ACHN (cell line): ENCODE measurements around the gene PAK5.

ENCODE experiments used
- DNase-seq: peaks from one replicate; pipeline ENCODE4 v3.0.0-alpha.2; 2015
- in situ Hi-C: cut with HindIII; loops from 2 replicates; pipeline ENCODE4 v1.10.0; 2017; ENCODE audit warnings: low sequenced_read_pairs, low pct_ligation_motif_present, low pct_unique_long_range_greater_than_20kb

The PAK5 gene

DNA sequence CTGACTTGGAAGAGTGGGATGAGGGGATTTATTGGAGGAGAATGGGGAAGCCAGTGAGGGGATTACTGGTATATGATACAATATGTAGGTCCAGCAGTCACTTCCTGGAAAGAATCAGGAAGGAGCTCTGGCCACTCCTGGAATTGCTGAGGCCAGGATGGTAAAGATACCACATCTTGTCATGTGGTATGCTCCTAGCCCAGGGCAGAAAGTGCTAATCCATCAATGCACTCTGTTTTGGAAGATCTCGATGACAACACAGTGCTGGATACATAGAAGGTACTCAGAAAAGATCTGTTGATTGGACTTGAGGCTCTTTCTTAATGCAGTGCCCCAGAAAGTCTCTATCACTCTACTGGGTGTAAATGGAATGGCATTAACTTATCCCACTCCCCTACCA lies 271.9 kb downstream of the PAK5 start:
- no peak for DNase-seq
- in situ Hi-C loops, result no loop called here

DNA sequence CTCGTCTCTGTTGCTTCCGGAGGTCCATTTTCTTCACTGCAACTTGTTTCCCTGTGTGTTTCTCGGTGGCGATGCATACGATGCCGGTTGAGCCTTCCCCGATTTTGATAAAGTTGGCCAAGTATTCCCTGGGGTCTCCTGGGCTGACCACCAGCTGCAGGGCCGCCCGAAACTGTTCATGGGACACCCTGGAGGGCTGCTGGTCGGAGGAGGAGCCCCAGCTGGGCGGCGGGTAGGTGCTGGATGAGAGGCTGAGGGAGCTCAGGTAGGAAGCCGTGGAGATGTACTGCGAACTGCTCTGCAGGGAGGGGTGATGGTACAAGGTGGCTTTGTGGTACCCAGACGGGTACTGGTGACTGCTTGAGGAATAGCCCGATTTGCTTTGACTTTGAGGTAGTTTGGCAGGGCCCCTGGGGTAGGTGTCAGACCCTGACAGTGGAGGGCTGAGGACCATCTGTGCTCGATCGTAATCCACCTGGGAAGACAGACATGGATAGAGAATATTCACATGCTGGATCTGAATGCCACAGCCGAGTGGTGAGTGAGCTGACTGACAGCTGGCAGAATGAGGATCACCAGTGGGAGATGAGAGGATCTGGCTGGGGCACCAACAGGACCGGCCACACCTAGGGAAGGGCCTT lies 272.8 kb downstream of the PAK5 start:
- in situ Hi-C loops, result no loop called here
- DNase-seq, result no peak

DNA sequence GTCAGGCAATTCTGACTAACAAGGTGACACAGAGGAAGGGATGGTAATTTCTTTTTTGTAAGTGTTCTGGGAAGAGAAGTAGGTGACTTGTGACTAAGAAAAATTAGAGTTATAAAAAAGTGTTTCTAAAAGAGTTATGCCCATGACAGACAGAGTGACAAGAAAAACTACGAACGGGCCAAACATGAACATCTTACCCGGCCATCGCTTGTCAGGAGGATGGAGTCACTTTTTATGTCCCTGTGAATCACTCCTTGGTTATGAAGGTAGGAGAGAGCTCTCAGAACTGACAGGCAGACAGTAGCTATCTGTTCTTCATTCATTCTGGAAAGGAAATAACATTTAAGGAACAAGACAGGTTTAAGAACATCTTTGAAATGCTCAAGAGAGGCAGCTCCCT lies 281.5 kb downstream of the PAK5 start:
- DNase-seq, result no peak
- in situ Hi-C loops, result no loop called here

DNA sequence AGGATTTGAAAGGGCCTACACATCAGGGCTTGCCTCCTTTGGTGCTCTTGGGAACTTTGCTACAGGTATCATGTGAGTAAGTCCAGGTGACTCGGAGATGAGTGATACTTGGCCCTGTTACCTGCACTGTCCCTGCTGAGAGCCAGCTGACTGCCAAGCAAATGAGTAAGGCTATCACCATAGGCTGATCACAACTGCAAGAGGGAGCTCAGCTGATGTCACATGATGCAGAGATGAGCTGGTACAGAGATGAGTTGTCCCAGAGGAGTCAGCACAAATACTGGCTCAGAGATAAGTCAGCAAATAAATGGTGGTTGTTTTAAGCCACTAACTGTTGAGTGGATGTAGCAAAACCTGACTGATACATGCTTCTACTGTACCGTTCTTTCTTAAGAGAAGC lies 283.1 kb downstream of the PAK5 start:
- in situ Hi-C loops, result no loop called here
- DNase-seq, result no peak

DNA sequence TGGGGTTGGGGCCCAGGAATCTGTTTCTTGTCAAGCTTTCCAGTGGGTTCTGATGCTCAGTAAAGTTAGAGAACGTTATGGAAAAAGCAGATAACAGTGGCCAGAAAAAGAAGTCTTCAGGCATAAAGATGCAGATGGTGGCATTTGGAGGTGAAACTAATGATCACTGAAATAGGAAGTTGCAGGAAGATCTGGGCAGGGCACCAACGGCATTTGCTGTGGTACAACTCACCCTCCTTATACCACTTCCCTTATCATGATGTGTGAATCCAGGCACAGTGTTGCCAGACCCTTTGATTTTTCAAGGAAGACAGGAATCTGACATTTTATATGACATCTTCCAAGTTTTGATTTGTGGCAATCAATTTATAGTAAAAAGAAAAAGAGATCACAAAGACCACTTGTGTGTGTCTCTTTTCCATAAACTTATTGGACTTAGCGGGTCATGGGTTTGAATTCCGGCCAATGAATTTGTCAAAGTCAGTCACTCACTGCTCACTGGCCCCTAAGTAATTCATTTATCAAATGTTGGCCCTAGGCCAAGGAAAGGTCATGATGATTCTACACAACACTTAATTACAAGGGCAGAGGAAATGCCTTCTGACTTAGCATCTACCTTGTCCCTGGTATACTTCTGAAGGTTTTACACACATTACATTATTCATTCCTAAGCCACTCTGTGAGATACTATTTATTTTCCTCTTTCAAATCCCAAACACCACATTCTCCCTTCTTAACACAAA lies 286.9 kb downstream of the PAK5 start:
- DNase-seq, result no peak
- in situ Hi-C loops, result no loop called here

GRCh38 chr20:9550871-9551270 lies 288.0 kb downstream of the PAK5 start:
- no peak for DNase-seq
- in situ Hi-C loops, result no loop called here

DNA sequence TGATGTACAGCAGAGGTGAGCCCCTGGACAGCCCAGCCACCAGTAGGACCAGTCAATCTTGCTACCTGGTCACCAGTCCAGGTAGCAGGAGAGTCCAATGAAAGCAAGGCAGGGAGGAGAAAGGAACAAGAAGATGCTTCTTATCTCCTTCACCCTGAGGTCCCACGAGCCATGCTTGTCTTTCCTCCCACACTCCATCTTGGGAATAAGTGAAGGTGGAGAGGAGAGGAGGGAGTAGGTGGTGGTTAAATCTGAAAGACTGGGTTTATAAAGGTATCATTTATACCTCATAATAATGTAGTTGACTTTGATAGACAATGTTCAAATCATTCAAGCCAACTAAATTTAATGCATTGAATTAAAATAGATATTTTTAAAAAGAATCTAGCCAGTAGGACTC lies 288.6 kb downstream of the PAK5 start:
- no peak for DNase-seq
- in situ Hi-C loops, result no loop called here

DNA sequence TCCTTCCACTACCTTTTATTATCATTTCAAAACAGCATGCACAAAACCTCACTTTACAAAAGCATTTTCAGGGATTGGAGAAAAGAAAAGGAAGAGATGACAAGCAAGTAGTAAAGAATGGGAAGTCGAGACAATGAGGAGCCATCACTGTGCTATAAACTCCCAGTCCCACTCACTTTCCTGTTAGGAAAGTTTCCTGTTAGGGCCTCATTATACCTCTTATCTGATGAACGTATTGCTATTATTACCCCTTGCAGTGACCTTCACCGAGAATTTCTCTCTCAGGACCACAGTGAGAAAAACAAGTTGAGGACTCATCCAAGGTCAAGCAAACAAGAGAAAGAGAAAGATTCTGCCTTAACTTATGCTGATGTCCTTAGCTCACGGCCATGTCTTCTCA lies 295.7 kb downstream of the PAK5 start:
- in situ Hi-C loops, result no loop called here
- no peak for DNase-seq

DNA sequence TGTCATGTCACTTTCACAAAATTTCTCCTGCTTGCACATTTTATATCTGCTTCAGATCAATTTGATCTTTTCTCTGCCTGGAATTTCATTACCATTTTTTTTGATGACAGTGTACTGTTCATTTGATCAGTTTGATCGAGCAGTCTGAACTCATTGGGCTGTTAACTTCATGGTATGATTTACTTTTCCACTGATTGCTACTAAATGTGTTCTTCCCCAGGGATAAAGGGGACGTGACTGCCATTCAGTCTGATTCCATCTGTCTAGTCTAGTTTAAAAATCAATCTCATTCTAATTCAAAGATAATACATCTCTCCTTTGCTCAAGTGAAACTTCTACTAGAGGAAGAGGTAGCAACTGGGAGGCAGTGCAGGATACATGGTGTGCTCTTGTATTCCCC lies 303.4 kb downstream of the PAK5 start:
- no peak for DNase-seq
- in situ Hi-C loops, result no loop called here

GRCh38 chr20:9534025-9534424 lies 304.9 kb downstream of the PAK5 start:
- in situ Hi-C loops, result no loop called here

DNA sequence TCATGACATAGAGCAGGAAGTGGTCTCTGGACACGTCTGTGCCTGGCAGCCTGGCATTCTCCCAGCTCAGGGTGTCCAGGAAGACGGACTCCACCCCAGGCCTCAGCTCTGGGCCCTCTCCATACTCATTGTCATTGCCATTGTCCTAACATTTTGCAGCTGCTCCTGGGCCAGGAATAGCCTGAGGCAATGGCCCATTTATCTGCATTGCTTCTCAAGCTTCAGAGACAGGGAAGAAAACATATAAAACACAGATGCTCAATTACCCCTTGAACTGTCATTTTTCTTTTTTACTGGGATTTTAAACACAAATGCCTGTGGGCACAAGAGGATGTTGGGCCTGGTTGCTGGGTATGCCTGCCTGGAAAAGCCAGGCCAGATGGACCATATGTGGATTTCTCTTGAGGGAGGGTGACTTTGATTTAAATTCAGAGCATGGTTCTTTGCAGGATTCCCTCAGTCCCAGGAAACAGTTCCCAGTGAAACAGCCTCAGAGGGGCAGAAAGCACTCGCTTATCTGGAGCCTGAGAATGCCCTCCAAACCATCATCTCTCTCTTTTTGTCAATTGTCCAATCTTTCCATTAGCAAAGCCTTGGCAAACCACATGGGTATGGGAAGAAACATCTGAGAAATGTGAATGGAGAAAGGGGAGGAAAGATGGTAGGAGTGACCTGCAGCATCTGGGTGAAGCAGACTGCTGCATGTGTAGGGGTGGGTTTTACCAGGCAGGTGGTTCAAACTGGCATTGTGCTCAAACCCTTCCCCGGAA lies 306.6 kb downstream of the PAK5 start:
- in situ Hi-C loops, result no loop called here
- no peak for DNase-seq

More at GRCh38 chr20:9534025-9534424, 304.9 kb downstream of the PAK5 start:
- DNase-seq, result no peak

DNA sequence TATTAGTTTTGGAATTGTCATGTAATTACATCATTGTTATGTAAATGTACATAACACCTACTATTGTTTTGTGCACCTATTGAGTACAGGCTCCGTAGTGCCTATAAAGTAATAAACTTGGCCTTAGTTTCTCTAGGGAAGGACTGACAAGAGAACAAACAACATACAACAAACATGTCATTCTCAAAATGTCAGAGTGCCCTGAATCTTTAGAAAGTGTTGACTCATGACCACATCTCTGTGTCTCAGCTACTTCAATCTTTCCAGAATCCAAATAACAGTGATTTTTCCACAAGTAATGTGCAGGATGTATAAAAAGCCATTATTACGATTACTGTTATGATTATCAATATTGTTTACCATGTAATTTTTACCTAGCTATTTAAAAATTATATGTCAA lies 307.3 kb downstream of the PAK5 start:
- in situ Hi-C loops, result no loop called here
- no peak for DNase-seq

GRCh38 chr20:9523636-9524035 lies 315.2 kb downstream of the PAK5 start:
- no peak for DNase-seq
- in situ Hi-C loops, result no loop called here

GRCh38 chr20:9520086-9520485 lies 318.8 kb downstream of the PAK5 start:
- in situ Hi-C loops, result no loop called here
- no peak for DNase-seq

GRCh38 chr20:9518576-9519175 lies 320.2 kb downstream of the PAK5 start:
- no peak for DNase-seq
- in situ Hi-C loops, result no loop called here

GRCh38 chr20:9517297-9518162 lies 321.3 kb downstream of the PAK5 start:
- in situ Hi-C loops, result no loop called here
- no peak for DNase-seq

GRCh38 chr20:9516234-9516871 lies 322.5 kb downstream of the PAK5 start:
- in situ Hi-C loops, result no loop called here
- DNase-seq, result no peak

DNA sequence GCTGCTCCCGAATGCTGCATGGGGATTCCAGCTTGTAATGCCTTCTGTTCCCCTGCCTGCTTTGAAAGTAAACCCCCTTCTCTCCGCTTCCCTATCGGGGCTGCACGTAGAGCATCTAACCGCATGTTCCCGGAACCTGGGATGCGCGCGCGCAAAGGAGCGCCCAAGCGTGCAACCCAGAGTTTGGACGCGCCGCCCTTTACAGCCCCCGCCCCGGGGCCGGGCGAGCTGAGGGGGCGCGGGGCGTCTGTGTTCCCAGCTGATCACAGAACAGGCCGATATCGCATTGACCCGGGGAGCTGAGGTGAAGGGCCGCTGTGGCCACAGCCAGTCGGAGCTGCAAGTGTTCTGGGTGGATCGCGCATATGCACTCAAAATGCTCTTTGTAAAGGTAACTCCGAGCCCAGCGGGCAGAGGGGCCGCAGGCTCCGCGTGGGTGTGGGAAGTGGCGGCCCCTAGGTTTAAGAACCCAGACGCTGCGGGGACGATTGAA lies 323.1 kb downstream of the PAK5 start:
- in situ Hi-C loops, result no loop called here
- DNase-seq, result no peak
